Transverse colon (tissue), 3 donors: ENCODE measurements around the gene SF3B3.

ENCODE experiments used
- POLR2A ChIP-seq: fragments of 450-650 bp; IDR thresholded peaks from one replicate; pipeline ENCODE4 v1.6.1; 2016; ENCODE audit warnings: antibody characterized with exemption, mild to moderate bottlenecking, moderate library complexity
- TF ChIP-seq, protein P1 (sequence below), 5 experiments: fragments of 200-600 bp in 3 of 5; fragments of 450-650 bp in 2 of 5; sonication (generic) in 3 of 5; IDR thresholded peaks; 1 replicate in 2 of 5; 2 replicates in 3 of 5; pipeline ENCODE4 v1.5.1; 2016 to 2017; ENCODE audit warnings: antibody characterized with exemption in 5 of 5, inconsistent platforms in 3 of 5, mild to moderate bottlenecking in 2 of 5, moderate library complexity in 1 of 5

DNA sequence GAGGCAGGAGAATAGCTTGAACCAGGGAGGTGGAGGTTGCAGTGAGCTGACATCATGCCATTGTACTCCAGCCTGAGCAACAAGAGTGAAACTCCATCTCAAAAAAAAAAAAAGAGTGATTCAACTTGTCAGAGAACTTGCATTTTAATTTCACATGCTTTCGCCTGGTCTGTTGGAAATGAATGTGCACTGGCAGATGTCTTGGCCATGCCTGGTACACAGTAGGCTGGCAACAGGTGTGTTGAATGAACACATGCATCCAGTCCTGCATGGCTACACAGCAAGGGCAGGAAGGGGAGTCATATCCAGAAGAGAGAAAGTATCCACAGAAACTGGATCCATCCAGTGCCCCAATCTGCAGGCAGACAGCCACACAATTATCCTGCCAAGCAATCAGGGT is 11.8 kb upstream of the SF3B3 start:
- TF ChIP-seq, protein P1, sequence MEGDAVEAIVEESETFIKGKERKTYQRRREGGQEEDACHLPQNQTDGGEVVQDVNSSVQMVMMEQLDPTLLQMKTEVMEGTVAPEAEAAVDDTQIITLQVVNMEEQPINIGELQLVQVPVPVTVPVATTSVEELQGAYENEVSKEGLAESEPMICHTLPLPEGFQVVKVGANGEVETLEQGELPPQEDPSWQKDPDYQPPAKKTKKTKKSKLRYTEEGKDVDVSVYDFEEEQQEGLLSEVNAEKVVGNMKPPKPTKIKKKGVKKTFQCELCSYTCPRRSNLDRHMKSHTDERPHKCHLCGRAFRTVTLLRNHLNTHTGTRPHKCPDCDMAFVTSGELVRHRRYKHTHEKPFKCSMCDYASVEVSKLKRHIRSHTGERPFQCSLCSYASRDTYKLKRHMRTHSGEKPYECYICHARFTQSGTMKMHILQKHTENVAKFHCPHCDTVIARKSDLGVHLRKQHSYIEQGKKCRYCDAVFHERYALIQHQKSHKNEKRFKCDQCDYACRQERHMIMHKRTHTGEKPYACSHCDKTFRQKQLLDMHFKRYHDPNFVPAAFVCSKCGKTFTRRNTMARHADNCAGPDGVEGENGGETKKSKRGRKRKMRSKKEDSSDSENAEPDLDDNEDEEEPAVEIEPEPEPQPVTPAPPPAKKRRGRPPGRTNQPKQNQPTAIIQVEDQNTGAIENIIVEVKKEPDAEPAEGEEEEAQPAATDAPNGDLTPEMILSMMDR (IDR thresholded peaks at IDR 0.05) = no peak
- no peak for TF ChIP-seq POLR2A
